22Rv1 (cell line): ENCODE measurements around the gene SUPT3H.

Experiments used
- CTCF ChIP-seq: fragments of 450-650 bp; IDR thresholded peaks from 2 replicates; pipeline ENCODE4 v1.5.1; 2017; ENCODE audit warnings: mild to moderate bottlenecking
- ZFX ChIP-seq: fragments of 450-650 bp; IDR thresholded peaks from 2 replicates; pipeline ENCODE4 v1.6.1; 2017; ENCODE audit warnings: antibody characterized with exemption, borderline replicate concordance

GRCh38 chr6:45002390-45003105, 375.2 kb downstream of the SUPT3H start:
- TF ChIP-seq CTCF (no peak), ZFX (no peak)
